Measurements from ENCODE around the gene CD46.
"Not testable (repeated sequence)": the region's sequence is repeated elsewhere in the genome, so short reads cannot be mapped to it uniquely, and the experiment has no call there.

CD46 gene

DNA sequence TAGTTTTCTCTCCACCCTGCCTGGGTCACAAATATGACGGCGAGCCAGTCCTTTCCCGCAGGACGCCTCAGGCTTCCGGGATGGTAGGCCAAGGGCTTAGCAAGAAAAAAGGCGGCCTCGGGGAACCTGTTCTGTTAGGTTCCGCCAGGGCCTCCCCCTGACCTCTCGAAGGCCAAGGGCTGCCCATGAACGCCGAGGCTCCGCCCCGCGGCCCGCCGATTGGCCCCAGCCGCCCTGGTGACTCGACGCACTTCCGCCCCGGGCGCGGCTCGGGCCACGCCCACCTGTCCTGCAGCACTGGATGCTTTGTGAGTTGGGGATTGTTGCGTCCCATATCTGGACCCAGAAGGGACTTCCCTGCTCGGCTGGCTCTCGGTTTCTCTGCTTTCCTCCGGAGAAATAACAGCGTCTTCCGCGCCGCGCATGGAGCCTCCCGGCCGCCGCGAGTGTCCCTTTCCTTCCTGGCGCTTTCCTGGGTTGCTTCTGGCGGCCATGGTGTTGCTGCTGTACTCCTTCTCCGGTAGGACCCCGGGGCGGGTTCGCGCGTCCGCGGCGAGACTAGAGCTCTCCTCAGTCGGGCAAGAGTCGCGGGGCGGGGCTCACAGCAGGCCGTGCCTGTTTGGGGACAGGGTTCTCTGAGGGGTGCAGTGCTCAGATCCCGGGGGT lies at the start of gene CD46:
Gene CD46 (plus strand): TSS at position 265 of the 666 bp plus-strand sequence. CDS start 159 bp downstream, at position 424.
- no peak for TF ChIP-seq ZFX (IDR thresholded peaks at IDR 0.05)
- H3K27ac ChIP-seq, result peak within 1 kb of the TSS; percentile 89

GRCh38 chr1:207702317-207702716 lies 49.5 kb upstream of the CD46 start:
- TF ChIP-seq ZFX (IDR thresholded peaks at IDR 0.05) (no peak), CTCF (conservative IDR thresholded peaks at IDR 0.05) (no peak)

GRCh38 chr1:207703712-207704111 lies 48.1 kb upstream of the CD46 start:
- TF ChIP-seq ZFX (IDR thresholded peaks at IDR 0.05) (no peak), CTCF (conservative IDR thresholded peaks at IDR 0.05) (no peak)
- H3K27ac ChIP-seq, result no peak overlapping the region

More at GRCh38 chr1:207702317-207702716, 49.5 kb upstream of the CD46 start:
- no peak overlapping the region for H3K27ac ChIP-seq

DNA sequence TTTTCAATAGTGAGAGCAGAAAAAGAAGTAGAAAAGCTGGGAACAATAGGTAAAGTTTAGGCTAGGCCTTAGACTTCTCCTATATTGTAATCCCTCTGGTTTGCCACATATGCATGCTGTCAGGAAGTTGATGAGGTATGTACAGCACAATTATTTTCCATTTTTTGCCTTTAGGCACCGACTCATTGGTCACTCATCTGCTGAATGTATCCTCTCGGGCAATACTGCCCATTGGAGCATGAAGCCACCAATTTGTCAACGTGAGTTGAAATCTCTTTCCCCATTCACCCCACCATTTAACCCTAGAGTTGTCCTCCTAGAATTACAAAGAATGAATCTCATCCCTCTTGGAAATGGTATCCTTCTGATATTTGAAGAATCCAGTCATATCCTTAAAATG lies 43.9 kb upstream of the CD46 start:
- not testable (repeated sequence) for H3K27ac ChIP-seq

- H3K27ac ChIP-seq, result no peak overlapping the region
- TF ChIP-seq ZFX (IDR thresholded peaks at IDR 0.05), result no peak
- TF ChIP-seq CTCF (conservative IDR thresholded peaks at IDR 0.05), result peak; percentile 22
Observed at GRCh38 chr1:207711285-207711684, 40.6 kb upstream of the CD46 start.

DNA sequence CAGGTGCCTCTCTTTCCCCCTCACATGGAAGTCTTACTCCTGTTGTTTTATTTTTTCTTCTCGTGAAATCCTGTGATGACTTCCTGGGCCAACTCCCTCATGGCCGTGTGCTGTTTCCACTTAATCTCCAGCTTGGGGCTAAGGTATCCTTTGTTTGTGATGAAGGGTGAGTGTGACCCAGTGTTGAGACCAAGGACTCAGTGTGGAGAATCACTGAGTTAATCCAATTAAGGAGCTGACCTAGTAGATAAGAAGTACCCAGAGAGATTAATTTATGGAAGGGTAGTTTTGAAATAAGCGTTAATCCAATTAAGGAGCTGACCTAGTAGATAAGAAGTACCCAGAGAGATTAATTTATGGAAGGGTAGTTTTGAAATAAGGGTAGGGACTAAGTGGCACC lies 39.2 kb upstream of the CD46 start:
- not testable (repeated sequence) for H3K27ac ChIP-seq

GRCh38 chr1:207713529-207713928 lies 38.3 kb upstream of the CD46 start:
- TF ChIP-seq CTCF (conservative IDR thresholded peaks at IDR 0.05) (no peak), ZFX (IDR thresholded peaks at IDR 0.05) (no peak)
- no peak overlapping the region for H3K27ac ChIP-seq

- no peak overlapping the region for H3K27ac ChIP-seq
- TF ChIP-seq CTCF (conservative IDR thresholded peaks at IDR 0.05) (no peak), ZFX (IDR thresholded peaks at IDR 0.05) (no peak)
Observed at GRCh38 chr1:207719234-207719633, 32.6 kb upstream of the CD46 start.

GRCh38 chr1:207728200-207728858 lies 23.5 kb upstream of the CD46 start:
- not testable (repeated sequence) for H3K27ac ChIP-seq

- H3K27ac ChIP-seq, result not testable (repeated sequence)
Observed at GRCh38 chr1:207737503-207738157, 14.2 kb upstream of the CD46 start.

DNA sequence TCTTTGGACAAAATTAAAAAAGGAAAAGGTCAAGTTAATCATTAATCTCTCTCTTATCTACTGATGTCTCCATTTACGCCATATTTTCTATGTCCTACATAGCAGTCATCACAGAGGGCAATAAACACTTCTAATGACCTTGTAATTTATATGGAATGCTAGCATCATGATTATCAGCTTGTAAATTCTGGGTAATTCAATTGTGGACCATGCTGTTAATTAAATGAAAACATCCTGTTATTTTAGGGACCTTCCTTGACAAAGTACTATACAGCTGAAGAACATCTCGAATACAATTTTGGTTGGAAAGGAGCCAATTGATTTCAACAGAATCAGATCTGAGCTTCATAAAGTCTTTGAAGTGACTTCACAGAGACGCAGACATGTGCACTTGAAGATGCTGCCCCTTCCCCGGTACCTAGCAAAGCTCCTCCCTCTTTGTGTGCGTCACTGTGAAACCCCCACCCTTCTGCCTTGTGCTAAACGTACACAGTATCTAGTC lies 13.6 kb upstream of the CD46 start:
- H3K27ac ChIP-seq, result not testable (repeated sequence)
